Measurements from ENCODE around the gene DSN1. TPM values are rescaled to one million over a fixed set of nuclear protein-coding genes. Genes with fewer than 3 reads are reported as not detected.

The DSN1 gene
- total and polyA plus RNA-seq, 9 of the 15 experiments (the other 6 are each of a cell fraction or from before 2014, with no cell fraction given): 23.3 to 45.3 (median 31.1) TPM

DNA sequence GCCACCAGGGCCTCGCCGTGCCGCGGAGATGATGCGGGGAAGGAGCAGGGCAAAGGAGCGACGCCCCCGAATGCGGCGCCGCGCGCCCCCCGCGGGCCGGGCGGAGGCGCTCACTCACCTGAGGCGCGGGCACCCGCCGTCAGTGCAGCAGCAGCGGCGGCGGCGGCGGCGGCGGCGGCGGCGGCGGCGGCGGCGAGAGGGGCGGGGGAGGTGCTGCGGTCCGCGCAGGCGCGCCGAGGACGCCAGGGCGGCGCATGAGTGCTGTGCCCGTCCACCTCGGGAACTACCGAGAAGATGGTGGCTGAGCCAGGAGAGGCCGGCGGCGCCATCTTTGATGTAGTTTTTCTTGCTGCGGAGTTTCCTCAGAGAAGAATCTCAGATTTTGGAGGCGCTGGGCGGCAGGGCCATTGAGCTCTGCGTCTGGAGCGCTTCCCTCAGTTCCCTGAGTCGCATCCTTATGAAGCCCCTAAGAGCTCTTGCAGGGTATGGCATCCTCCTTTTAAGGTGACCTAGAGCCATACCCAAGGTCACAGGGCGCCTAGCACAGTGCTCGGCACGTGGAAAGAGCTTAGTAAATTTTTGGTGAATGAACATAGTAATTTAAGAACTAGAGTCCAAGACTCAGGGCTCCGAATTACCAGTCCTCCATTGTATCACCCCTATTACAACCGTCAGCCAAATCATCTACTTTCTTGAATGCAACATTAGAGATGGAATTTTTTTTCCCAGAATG lies 27.5 kb downstream of the DSN1 start, which contains the start of gene NDRG3 (continued):
- TF ChIP-seq, protein P1, sequence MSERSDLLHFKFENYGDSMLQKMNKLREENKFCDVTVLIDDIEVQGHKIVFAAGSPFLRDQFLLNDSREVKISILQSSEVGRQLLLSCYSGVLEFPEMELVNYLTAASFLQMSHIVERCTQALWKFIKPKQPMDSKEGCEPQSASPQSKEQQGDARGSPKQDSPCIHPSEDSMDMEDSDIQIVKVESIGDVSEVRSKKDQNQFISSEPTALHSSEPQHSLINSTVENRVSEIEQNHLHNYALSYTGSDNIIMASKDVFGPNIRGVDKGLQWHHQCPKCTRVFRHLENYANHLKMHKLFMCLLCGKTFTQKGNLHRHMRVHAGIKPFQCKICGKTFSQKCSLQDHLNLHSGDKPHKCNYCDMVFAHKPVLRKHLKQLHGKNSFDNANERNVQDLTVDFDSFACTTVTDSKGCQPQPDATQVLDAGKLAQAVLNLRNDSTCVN (CRISPR knock-in tag; IDR thresholded peaks at IDR 0.05): no peak
- TF ChIP-seq, protein P2, sequence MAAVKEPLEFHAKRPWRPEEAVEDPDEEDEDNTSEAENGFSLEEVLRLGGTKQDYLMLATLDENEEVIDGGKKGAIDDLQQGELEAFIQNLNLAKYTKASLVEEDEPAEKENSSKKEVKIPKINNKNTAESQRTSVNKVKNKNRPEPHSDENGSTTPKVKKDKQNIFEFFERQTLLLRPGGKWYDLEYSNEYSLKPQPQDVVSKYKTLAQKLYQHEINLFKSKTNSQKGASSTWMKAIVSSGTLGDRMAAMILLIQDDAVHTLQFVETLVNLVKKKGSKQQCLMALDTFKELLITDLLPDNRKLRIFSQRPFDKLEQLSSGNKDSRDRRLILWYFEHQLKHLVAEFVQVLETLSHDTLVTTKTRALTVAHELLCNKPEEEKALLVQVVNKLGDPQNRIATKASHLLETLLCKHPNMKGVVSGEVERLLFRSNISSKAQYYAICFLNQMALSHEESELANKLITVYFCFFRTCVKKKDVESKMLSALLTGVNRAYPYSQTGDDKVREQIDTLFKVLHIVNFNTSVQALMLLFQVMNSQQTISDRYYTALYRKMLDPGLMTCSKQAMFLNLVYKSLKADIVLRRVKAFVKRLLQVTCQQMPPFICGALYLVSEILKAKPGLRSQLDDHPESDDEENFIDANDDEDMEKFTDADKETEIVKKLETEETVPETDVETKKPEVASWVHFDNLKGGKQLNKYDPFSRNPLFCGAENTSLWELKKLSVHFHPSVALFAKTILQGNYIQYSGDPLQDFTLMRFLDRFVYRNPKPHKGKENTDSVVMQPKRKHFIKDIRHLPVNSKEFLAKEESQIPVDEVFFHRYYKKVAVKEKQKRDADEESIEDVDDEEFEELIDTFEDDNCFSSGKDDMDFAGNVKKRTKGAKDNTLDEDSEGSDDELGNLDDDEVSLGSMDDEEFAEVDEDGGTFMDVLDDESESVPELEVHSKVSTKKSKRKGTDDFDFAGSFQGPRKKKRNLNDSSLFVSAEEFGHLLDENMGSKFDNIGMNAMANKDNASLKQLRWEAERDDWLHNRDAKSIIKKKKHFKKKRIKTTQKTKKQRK (IDR thresholded peaks at IDR 0.05; ENCODE audit: borderline replicate concordance, low read depth, low read length): no peak
- TF ChIP-seq CHD2 (IDR thresholded peaks at IDR 0.05; ENCODE audit: low read depth, low read length) (no peak), GABPA (tag; conservative IDR thresholded peaks at IDR 0.05; ENCODE audit: low read depth) (no peak), DIDO1 (tag; IDR thresholded peaks at IDR 0.05; ENCODE audit: low read depth) (no peak), NR0B1 (IDR thresholded peaks at IDR 0.05; ENCODE audit: partially characterized antibody) (no peak), E4F1 (CRISPR knock-in tag; IDR thresholded peaks at IDR 0.05; ENCODE audit: borderline replicate concordance) (no peak), ZNF780A (CRISPR knock-in tag; IDR thresholded peaks at IDR 0.05) (no peak), NCOA4 (IDR thresholded peaks at IDR 0.05; ENCODE audit: partially characterized antibody) (no peak), BRF1 (IDR thresholded peaks at IDR 0.05; ENCODE audit: borderline replicate concordance, extremely low read depth, insufficient read length) (no peak), ZNF830 (CRISPR knock-in tag; IDR thresholded peaks at IDR 0.05) (no peak), ESRRA (IDR thresholded peaks at IDR 0.05; ENCODE audit: borderline replicate concordance, low read depth) (peak; percentile 93), BDP1 (IDR thresholded peaks at IDR 0.05; ENCODE audit: insufficient read depth, insufficient read length) (no peak), ZNF146 (CRISPR knock-in tag; IDR thresholded peaks at IDR 0.05; ENCODE audit: unreplicated experiment) (no peak), SRF (CRISPR knock-in tag; IDR thresholded peaks at IDR 0.05) (no peak)
- TF ChIP-seq, protein P3, sequence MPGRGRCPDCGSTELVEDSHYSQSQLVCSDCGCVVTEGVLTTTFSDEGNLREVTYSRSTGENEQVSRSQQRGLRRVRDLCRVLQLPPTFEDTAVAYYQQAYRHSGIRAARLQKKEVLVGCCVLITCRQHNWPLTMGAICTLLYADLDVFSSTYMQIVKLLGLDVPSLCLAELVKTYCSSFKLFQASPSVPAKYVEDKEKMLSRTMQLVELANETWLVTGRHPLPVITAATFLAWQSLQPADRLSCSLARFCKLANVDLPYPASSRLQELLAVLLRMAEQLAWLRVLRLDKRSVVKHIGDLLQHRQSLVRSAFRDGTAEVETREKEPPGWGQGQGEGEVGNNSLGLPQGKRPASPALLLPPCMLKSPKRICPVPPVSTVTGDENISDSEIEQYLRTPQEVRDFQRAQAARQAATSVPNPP (IDR thresholded peaks at IDR 0.05; ENCODE audit: borderline replicate concordance, insufficient read depth, insufficient read length): no peak

Measured in K562 (cell line).